HG03159 (cell line): ENCODE data around the gene KSR2.
"Not testable (repeated sequence)": the region's sequence is repeated elsewhere in the genome, so short reads cannot be mapped to it uniquely, and the experiment has no call there.

ENCODE experiments used
- ATAC-seq: cut with Tn5 transposase; IDR thresholded peaks from one replicate; pipeline ENCODE4 v1.9.1; 2021; ENCODE audit warnings: mild to moderate bottlenecking, moderate library complexity; ENCODE audit not compliant: unreplicated experiment

Gene KSR2

DNA sequence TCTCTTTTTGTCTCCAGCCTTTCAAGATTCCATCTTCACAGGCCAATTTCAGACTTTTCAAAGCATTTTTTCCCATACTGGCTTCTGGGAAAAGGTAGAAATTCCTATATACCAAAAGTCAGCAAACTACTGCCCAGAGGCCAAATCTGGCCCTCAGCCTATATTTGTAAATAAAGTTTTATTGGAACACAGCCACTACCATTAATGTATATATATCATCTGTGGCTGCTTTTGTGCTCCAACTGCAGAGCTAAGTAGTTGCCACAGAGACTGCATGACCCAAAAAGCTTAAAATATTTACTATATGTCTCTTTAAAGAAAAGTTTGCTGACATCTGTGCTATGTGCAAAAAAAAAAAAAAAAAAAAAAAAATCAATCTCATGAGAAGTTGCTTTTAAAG lies 76.3 kb downstream of the KSR2 start:
- no peak for ATAC-seq

DNA sequence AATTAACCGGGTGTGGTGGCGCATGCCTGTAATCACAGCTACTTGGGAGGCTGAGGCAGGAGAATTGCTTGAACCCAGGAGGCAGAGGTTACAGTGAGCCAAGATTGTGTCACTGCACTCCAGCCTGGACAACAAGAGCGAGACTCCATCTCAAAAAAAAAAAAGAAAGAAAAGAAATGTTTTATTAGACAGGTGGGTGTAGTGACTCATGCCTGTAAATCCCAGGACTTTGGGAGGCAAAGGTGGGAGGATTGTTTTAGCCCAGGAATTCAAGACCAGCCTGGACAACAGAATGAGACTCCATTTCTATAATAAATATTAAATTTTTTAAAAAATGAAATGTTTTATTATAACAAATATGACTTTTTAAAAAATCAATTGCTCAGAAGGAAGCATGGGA lies 77.5 kb downstream of the KSR2 start:
- not testable (repeated sequence) for ATAC-seq

DNA sequence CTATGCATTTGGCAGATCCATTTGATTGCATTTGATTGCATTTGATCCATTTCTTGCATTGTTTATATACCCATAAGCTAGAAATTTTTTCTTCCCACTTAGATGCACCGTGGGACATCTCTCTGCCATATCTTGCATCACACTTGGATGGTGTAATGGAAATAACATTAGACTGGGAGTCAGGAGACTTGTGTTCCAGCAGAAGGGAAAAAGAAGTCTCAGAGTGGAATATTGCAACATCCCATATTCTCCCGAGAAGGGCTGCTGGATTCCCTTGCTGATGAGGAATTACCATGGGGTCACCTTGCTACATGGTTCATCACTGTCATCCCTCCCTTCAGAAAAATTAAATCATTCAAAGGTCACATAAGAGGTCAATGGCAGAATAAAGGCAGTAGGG lies 78.1 kb downstream of the KSR2 start:
- ATAC-seq, result no peak

DNA sequence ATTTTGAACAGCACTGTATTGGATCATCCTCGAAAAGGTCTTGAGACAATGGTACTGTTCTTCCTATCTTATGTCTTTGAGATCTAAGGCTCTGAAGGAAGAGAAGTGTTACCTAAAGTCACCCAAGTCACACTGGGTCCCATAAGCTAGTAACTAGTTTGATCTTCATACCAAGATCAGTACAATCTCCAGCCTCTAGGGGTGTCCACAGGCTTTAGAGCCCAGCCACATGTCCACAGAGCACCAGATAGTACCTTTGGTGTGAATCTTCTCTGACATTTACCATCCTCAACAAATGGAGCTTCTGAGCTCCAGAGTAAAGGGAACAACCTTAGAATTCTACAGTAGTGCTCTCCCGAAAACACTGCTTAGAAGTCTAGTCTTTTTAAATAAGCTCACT lies 78.7 kb downstream of the KSR2 start:
- ATAC-seq, result peak; percentile 54

DNA sequence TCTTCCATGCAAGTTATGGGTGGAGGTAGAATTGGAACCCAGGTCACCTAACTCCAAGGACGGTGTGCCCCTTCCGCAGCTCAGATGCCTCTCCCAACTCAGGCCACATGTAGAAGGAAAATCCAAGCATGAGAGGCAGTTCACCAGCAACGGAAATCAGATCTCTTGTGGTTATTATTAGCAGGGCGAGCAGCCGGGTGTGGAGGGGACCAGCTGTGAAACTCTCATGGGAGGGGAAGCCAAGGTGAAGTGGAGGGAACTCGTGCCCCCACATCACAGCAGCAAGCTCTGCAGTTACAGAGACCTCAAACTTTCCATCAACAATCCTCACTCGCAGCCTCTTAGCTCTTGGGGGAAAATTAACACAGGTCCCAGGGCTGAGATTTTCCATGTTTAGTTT lies 79.7 kb downstream of the KSR2 start:
- ATAC-seq, result no peak

DNA sequence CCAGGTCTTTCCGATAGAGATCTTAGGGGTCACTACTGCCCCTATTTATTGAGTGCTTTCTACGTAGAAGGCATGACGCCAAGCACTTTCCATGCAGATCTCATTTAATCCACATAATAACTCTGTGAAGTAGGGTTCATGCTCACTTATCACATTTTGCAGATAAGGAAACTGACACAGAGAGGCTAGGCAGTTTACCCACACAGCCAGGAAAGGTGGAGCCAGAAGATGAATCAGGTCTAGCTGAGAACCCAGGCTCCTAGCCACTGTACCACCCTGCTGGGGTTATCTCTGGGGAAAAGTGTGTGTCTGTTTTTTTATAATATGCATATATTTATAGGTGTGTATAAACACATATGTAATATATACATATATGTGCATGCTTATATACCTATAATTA lies 83.6 kb downstream of the KSR2 start:
- no peak for ATAC-seq

DNA sequence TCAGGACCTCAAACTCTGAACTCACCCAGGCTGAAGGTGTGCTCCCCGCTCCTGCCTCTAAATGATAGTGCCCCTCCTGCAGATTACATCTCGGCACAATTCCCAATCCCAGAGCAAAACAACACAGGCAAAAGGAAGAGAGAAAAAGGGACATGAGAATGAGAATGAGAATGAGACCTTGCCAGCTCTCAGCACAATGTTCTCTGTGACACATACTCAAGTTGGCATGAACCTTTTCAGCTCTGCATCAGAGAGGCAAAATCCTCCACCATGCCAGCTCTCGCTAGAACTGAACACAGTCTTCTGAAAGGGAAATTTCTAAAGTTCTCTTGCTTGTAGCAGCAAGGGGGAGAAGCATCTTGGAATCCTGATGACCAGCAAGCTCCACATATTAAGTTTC lies 84.6 kb downstream of the KSR2 start:
- ATAC-seq, result no peak

DNA sequence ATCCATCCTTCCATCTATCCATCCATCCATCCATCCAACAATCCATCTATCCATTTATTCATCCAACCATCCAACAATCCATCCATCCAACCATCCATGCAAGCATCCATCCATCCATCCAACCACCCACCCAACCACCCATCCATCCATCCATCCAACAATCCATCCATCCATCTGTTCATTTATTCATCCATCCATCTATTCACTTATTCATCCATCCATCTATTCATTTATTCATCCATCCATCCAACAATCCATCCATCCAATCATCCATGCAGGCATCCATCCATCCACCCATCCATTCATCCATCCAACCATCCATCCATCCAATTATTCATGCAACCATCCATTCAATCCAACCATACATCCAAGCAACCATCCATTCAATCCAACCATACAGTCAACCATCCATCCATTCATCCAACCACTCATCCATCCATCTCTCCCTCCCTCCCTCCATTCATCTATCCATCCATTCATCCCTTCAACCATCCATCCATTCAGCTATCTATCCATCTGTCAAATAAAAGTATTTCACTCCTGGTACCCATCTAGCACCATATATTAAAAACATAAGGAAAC lies 86.1 kb downstream of the KSR2 start:
- no peak for ATAC-seq

DNA sequence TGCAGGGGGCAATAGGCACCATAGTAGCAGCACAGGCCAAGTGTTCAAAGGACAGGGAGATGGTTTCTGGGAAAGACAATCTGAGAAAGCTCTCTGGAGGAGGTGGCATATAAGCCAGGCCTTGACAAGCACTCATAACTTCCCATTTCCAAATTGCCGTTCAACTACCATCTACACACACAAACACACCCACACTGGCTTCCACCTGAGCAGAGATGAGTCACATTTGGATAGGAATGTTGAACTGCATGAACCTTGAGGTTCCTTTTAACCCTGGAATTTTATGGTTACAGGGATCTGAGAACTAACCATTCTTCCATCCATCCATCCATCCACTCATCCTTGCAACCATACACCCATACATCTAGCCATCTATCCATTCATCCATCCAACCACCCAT lies 86.6 kb downstream of the KSR2 start:
- no peak for ATAC-seq

DNA sequence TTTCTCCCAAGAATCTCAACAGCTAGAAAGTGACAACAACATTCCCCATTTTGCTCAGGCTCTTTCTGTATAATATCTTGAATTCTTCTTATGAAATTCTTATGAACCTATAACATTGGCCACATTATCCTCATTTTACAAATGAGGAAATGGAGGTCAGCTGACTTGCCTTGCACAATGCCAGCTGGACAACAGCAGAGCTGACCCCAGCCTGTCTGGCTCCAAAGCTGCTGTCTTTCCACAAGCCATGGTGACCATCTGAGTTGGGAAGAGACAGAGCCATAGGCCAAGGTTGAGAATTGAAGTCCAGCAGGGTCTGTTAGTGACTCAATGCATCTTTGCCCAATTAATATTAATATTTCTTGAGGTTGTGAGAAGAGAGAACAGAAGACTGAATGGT lies 87.3 kb downstream of the KSR2 start:
- no peak for ATAC-seq

DNA sequence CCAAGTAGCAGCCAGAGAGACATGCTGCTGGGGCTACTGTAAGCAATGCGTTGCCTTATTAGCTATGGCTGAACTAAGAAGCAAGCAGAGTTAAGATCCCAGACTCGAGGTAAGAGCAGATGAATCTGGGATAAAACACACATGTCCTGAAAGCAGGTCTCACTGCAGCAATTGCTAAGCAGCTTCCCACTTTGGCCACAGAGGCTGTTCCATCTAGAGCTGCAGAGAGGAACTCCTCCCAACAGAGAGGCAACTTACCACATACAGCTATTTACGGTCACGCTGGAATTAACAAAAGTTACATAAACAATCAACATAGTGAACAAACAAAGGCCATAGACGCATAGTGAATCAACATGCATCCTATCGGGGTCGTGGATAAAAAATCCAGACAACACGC lies 90.2 kb downstream of the KSR2 start:
- no peak for ATAC-seq

DNA sequence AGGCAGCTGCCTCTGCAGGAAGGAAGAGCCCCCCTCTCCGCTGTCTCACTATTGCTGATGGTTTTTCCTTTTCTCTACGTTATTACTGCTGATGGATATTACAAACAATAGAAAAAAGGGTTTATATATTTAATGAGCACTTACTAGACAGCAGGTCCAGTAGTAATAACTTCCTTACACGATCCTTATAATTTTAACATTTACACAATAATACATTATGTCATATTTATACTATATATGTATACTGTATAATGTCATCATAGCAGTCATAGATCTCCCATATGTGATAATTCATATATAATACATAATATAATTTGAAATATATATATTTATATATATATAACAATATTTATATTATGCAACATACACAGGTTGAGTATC lies 92.4 kb downstream of the KSR2 start:
- no peak for ATAC-seq

DNA sequence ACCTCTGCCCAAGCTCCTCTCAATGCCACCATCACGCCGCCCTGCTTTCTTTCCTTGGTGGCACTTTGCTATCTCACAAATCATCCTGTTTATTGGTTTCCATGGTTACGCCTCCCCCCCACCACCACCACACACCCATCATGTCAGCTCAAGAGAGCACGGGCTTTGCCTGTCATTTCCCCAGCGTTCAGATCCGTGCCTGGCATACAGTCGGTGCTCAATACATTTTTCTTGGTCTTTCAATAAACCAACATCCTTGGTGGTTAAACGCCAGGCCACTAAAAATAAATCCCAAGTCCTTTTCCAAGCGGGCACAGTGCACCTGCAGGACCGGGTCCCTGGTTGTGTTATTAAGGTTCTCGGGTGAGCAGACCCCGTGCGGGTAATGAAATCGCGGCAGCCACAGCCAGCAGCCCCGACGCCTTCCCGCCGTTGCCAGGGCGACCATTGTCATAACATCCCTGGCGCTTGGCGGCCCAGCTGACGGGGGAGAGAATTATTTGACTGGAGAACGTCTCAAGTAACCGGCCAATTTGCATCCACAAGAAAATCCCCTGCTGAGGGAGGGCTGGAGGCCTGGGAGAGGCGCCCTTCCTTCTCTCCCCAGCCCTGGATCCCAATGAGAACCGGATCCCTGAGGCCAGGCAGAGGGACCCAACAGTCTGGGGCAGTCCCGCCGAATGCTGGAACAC lies 92.9 kb downstream of the KSR2 start:
- ATAC-seq, result peak; percentile 52

DNA sequence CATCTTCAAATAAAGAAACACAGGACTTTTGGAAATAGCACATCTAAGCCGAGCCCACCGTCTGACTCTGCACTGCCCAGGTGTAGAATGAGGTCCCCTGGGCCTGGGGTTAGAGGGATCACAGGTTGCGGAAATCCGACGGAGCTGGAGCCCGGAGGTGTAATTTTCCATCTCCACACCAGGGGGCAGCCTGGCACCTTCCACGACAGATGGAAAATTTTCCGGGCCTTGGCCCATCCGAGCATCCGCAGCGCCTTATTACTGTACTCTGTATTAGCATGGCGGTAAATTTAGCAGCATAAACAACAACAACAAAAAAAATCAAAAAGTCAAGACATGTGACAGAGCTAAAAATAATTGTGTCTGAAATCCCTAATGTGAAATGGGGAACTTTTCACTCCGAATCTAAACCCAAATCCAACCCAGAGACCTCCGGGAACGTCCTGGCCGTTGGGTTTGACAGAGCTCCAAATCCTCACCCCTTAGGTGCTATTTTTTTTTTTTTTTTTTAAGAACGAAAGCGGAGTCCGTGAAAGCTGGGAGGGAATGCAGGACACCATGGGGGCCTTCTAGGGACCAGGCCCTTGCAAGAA lies 93.9 kb downstream of the KSR2 start:
- peak; percentile 66 for ATAC-seq

DNA sequence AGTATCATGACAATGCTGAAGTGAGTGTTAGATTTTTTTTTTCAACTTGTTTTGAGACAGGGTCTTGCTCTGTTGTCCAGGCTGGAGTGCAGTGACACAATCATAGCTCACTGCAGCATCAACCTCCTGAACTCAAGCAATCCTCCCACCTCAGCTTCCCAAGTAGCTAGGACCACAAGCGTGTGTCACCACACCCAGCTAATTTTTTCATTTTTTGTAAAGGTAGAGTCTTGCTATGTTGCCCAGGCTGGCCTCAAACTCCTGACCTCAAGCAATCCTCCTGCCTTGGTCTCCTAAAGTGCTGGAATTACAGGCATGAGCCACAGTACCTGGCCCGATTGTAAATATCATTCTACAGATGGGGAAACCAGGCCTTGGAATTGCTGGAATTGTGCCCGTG lies 94.6 kb downstream of the KSR2 start:
- not testable (repeated sequence) for ATAC-seq

DNA sequence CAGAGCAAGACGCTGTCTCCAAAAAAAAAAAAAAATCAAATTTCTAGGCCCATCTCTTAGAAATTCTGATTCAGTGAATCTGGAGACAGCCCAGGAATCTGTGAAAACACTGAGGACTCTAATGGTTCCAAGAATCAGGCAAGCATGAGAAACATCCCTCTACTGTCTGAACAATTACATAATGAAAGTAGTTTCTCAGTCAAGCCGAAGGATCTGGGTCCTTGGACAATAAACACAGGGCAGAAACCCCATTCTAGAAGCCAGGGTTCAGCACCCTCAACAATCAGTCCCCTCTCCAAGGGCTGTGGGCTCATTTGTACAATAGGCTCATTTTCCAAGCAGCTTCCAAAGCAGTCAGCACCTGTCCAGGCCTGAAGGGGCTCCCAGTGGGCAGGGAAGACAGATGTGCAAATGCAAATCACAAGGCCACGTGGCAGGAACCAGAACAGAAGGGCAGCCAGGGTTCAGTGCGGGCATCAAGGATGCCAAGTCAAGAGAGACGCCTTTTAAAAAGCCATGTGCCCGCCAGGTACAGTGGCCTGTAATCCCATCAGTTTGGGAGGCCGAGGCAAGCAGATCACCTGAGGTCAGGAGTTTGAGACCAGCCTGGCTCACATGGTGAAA lies 96.1 kb downstream of the KSR2 start:
- ATAC-seq, result no peak

DNA sequence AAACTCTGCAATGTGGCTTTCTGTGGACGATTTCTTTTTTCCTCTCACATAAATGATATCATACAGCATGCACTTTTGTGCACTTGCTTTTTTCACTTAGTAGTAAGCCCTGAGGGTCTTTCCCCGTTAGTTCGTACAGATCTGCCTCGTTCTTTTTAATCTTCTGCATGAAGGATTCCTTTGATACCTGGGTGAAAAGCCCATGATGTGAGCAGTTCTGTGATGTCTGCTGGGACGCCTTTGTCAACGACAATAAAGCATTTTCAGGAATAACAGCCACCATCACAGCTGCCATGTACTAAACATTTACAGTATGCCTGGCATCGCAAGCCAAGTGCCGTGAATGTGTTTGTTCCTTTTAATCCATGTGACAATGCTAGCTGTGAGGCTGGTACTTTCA lies 99.2 kb downstream of the KSR2 start:
- ATAC-seq, result no peak

DNA sequence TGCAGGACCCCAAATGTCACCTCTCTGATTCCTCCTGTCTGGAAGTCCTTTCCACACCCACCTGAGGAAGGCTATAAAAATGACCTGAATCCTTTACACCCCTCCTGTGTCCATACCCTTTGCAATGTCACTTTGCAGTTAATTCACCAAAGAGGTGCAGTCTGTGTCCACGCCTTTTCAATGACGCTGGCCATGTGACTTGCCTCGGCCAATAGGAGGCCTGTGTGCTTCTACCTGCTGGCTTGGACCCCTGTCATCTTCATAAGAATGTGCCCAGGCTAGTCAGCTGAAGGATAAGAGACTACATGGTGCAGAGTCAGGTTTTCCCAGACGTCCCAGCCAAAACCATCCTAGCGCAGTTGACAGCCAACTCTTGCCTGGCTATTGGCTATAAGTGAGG lies 101.4 kb downstream of the KSR2 start:
- ATAC-seq, result no peak

DNA sequence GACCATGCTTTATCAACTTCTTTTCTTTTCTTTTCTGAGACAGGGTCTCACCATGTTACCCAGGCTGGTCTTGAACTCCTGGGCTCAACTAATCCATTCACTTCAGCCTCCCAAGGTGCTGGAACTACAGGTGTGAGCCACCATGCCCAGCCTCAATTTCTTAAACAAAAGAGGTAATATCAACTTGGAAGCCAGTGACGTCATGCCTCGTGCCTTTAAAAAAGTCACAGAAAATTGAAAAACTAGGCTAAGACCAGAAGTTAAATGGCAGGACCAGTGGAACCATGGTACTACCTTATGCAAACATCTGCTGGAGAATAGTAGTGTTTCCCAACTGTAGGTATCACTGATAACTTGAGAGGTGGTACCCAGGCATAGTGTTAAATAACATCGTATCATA lies 103.3 kb downstream of the KSR2 start:
- no peak for ATAC-seq

DNA sequence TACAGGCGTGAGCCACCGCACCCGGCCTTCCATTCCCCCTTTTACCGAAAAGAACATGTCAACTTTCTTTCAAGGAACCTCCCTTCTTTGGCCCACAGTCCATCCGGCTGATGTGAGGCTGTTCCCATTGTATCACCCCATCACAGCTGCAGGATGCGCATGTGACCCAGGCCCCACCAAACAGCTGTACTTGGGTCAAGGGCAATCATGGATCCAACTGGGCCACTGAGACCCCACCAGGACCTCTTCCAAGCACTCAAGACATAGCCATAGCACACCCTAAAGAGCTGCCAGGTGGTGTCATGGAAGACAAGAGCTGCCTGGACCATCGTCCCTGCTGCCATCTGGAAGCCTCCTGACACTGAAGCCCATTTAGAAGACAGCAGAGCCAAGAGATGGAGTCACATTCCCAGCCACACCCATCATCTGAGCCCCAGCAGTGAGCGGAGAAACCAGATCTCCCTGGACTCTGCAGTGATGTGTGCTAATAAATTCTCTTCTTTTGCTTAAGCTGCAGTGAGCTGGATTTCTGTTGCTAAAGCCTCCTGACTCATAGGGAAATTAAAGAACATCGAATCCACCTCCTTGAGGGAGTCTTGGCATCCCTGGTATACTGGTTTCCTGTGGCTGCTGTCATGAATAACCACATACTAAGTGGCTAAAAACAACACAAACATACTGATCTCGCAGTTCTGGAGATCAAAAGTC lies 105.6 kb downstream of the KSR2 start:
- ATAC-seq, result no peak

DNA sequence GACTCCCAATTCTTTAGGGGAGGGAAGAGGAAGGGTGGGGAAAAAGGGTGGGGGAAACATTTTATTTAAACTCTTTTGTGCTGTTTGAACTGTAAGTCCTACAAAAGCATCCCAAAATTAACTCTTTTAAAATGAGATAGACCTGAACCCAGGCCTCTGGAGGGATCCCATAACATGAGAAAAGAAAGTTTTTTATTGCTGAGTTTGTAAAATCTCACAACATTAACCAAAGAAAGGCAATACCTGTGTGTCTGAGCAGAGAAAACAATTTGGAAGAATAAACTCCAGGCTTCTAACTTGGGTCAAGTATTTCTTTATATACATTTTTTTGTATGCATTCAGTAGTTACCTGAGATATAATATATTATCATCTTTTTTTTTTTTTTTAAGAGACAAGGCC lies 107.1 kb downstream of the KSR2 start:
- ATAC-seq, result no peak
